GM19372 (cell line): ENCODE data around the gene GJB2.
A peak's percentile ranks its signal among the peaks of the same experiment; 100 is the strongest.

Source experiments
- ATAC-seq: cut with Tn5 transposase; IDR thresholded peaks from one replicate; pipeline ENCODE4 v1.9.1; 2021; ENCODE audit warnings: mild to moderate bottlenecking, low read depth, moderate library complexity; ENCODE audit not compliant: unreplicated experiment

The GJB2 gene

GRCh38 chr13:20192836-20193161 lies at the start of gene GJB2:
GJB2 (minus strand) TSS chr13:20192938; CDS start chr13:20189581, 3,357 bp downstream.
- no peak for ATAC-seq

GRCh38 chr13:20241593-20241992 lies 48.9 kb upstream of the GJB2 start:
- no peak for ATAC-seq

- no peak for ATAC-seq
These were observed 47.0 kb upstream of the GJB2 start for GRCh38 chr13:20239748-20240147.

- no peak for ATAC-seq
These were observed 40.0 kb upstream of the GJB2 start for GRCh38 chr13:20232556-20233277.

GRCh38 chr13:20231839-20232555 lies 39.3 kb upstream of the GJB2 start, which contains the start of gene GJB6:
GJB6 (minus strand) TSS chr13:20232319; CDS start chr13:20223480, 8,839 bp downstream.
- ATAC-seq: no peak

- no peak for ATAC-seq
These were observed 38.4 kb upstream of the GJB2 start for GRCh38 chr13:20230913-20231838.

- no peak for ATAC-seq
These were observed 35.0 kb upstream of the GJB2 start for GRCh38 chr13:20227730-20228129.

- no peak for ATAC-seq
These were observed 34.5 kb upstream of the GJB2 start for GRCh38 chr13:20227288-20227687.

- no peak for ATAC-seq
These were observed 29.8 kb upstream of the GJB2 start for GRCh38 chr13:20222553-20222952.

- no peak for ATAC-seq
These were observed 29.0 kb upstream of the GJB2 start for GRCh38 chr13:20221772-20222171.

- peak; percentile 95 for ATAC-seq
These were observed 26.8 kb upstream of the GJB2 start for GRCh38 chr13:20219577-20219976.

GRCh38 chr13:20217168-20217567 lies 24.4 kb upstream of the GJB2 start:
- no peak for ATAC-seq

GRCh38 chr13:20209948-20210347 lies 17.2 kb upstream of the GJB2 start:
- ATAC-seq: no peak

- no peak for ATAC-seq
These were observed 14.0 kb upstream of the GJB2 start for GRCh38 chr13:20206698-20207235.

- no peak for ATAC-seq
These were observed 13.4 kb upstream of the GJB2 start for GRCh38 chr13:20206065-20206697.

GRCh38 chr13:20198781-20199180 lies 6.0 kb upstream of the GJB2 start:
- no peak for ATAC-seq

GRCh38 chr13:20197361-20197834 lies 4.7 kb upstream of the GJB2 start:
- ATAC-seq: no peak

GRCh38 chr13:20195801-20196200 lies 3.1 kb upstream of the GJB2 start:
- ATAC-seq: no peak

GRCh38 chr13:20193907-20194631 lies 1.3 kb upstream of the GJB2 start:
- ATAC-seq: no peak
